ENCODE results near the gene TMX4. TPM values are rescaled to one million over a fixed set of nuclear protein-coding genes. Genes with fewer than 3 reads are reported as not detected.

Gene TMX4
- total RNA-seq, 2 donors from 2014 or later, result 19.1 to 21.2 TPM

GRCh38 chr20:8050157-8050837 is 30.7 kb upstream of the TMX4 start:
- H3K27me3 ChIP-seq (ENCODE audit: control insufficient read depth, insufficient read depth, low read length, poor library complexity, severe bottlenecking), result no peaks in the 10 kb centered on the region
- WGBS, 2 experiments (ENCODE audit: insufficient coverage in 1 of 2, insufficient read length in 1 of 2), result 84 to 92% methylated on average over 4 to 7 of the region's 10 CpGs
- H3K9me3 ChIP-seq (ENCODE audit: control insufficient read depth, low read length), result no peaks in the 10 kb centered on the region
- no peaks in the 10 kb centered on the region for H3K36me3 ChIP-seq (ENCODE audit: control insufficient read depth, insufficient read depth, low read length)
- H3K27me3 Mint-ChIP-seq (ENCODE audit: insufficient read depth), result no peaks in the 10 kb centered on the region
- TF ChIP-seq CTCF (conservative IDR thresholded peaks at IDR 0.05), result no peak
- H3K4me1 Mint-ChIP-seq, result peaks cover 12% of the 10 kb centered on the region
- H3K27ac ChIP-seq (ENCODE audit: low read depth, low read length), result no peak overlapping the region
- no peaks in the 10 kb centered on the region for H3K9me3 Mint-ChIP-seq
- H3K27ac Mint-ChIP-seq, result no peak overlapping the region
- H3K4me1 ChIP-seq (ENCODE audit: control insufficient read depth, insufficient read depth, low read length), result no peaks in the 10 kb centered on the region
- H3K36me3 Mint-ChIP-seq (ENCODE audit: low read depth), result no peaks in the 10 kb centered on the region
- no peak overlapping the region for H3K9ac ChIP-seq (ENCODE audit: extremely low read depth, low read length, poor library complexity, severe bottlenecking)
- no peak overlapping the region for H3K4me3 ChIP-seq (ENCODE audit: low read length)
- no peak for DNase-seq
- no peak overlapping the region for H3K4me3 Mint-ChIP-seq

GRCh38 chr20:8049310-8049709 is 29.7 kb upstream of the TMX4 start:
- no peak for TF ChIP-seq CTCF (conservative IDR thresholded peaks at IDR 0.05)
- Mint-ChIP-seq H3K27ac (no peak overlapping the region), H3K4me3 (no peak overlapping the region), H3K4me1 (peaks cover 15% of the 10 kb centered on the region), H3K27me3 (ENCODE audit: insufficient read depth) (no peaks in the 10 kb centered on the region), H3K9me3 (no peaks in the 10 kb centered on the region), H3K36me3 (ENCODE audit: low read depth) (no peaks in the 10 kb centered on the region)
- WGBS, 2 experiments (ENCODE audit: insufficient coverage in 1 of 2, insufficient read length in 1 of 2), result 99% methylated on average over 3 of the region's 3 CpGs; no CpG with 5 or more reads in 1 of the 2 experiments
- Histone ChIP-seq H3K4me1 (ENCODE audit: control insufficient read depth, insufficient read depth, low read length) (no peaks in the 10 kb centered on the region), H3K9ac (ENCODE audit: extremely low read depth, low read length, poor library complexity, severe bottlenecking) (no peak overlapping the region), H3K9me3 (ENCODE audit: control insufficient read depth, low read length) (no peaks in the 10 kb centered on the region), H3K27me3 (ENCODE audit: control insufficient read depth, insufficient read depth, low read length, poor library complexity, severe bottlenecking) (no peaks in the 10 kb centered on the region), H3K4me3 (ENCODE audit: low read length) (no peak overlapping the region), H3K36me3 (ENCODE audit: control insufficient read depth, insufficient read depth, low read length) (no peaks in the 10 kb centered on the region), H3K27ac (ENCODE audit: low read depth, low read length) (no peak overlapping the region)
- no peak for DNase-seq

- no peaks in the 10 kb centered on the region for H3K4me1 ChIP-seq (ENCODE audit: control insufficient read depth, insufficient read depth, low read length)
- no peaks in the 10 kb centered on the region for H3K9me3 ChIP-seq (ENCODE audit: control insufficient read depth, low read length)
- DNase-seq, result no peak
- no peak for TF ChIP-seq CTCF (conservative IDR thresholded peaks at IDR 0.05)
- H3K4me1 Mint-ChIP-seq, result peaks cover 9% of the 10 kb centered on the region
- no peak overlapping the region for H3K27ac ChIP-seq (ENCODE audit: low read depth, low read length)
- WGBS, 2 experiments (ENCODE audit: insufficient coverage in 1 of 2, insufficient read length in 1 of 2), result 82% methylated on average over 1 of the region's 1 CpG; no CpG with 5 or more reads in 1 of the 2 experiments
- H3K27me3 ChIP-seq (ENCODE audit: control insufficient read depth, insufficient read depth, low read length, poor library complexity, severe bottlenecking), result no peaks in the 10 kb centered on the region
- H3K36me3 ChIP-seq (ENCODE audit: control insufficient read depth, insufficient read depth, low read length), result no peaks in the 10 kb centered on the region
- no peak overlapping the region for H3K4me3 ChIP-seq (ENCODE audit: low read length)
- no peaks in the 10 kb centered on the region for H3K36me3 Mint-ChIP-seq (ENCODE audit: low read depth)
- no peak overlapping the region for H3K9ac ChIP-seq (ENCODE audit: extremely low read depth, low read length, poor library complexity, severe bottlenecking)
- no peak overlapping the region for H3K4me3 Mint-ChIP-seq
- peaks cover 2% of the 10 kb centered on the region for H3K27me3 Mint-ChIP-seq (ENCODE audit: insufficient read depth)
- H3K9me3 Mint-ChIP-seq, result no peaks in the 10 kb centered on the region
- no peak overlapping the region for H3K27ac Mint-ChIP-seq
Observed at GRCh38 chr20:8045946-8046345, 26.4 kb upstream of the TMX4 start.

Data from endodermal cell (in vitro differentiated cells).